AG10803 (cell line): Measurements from ENCODE around the gene OSCP1.

Experiments used
- DNase-seq: peaks from one replicate; pipeline ENCODE4 v3.0.0; 2010; ENCODE audit warnings: low read depth
- H3K4me3 ChIP-seq: 2 replicates; pipeline ENCODE4 v1.5.1; 2011; ENCODE audit warnings: mild to moderate bottlenecking, low read length, control low read depth
- CTCF ChIP-seq: conservative IDR thresholded peaks from 2 replicates; pipeline ENCODE4 v1.5.1; 2011; ENCODE audit warnings: mild to moderate bottlenecking, low read length, control low read depth, inconsistent platforms

The OSCP1 gene

GRCh38 chr1:36417931-36418330 lies 32.3 kb downstream of the OSCP1 start:
- DNase-seq: no peak
- TF ChIP-seq CTCF: no peak
- H3K4me3 ChIP-seq: no peak overlapping the region

GRCh38 chr1:36415661-36416326 lies 34.5 kb downstream of the OSCP1 start:
- TF ChIP-seq CTCF: no peak
- H3K4me3 ChIP-seq: no peak overlapping the region
- DNase-seq: no peak

GRCh38 chr1:36414384-36414783 lies 35.9 kb downstream of the OSCP1 start:
- no peak for DNase-seq
- H3K4me3 ChIP-seq: no peak overlapping the region
- no peak for TF ChIP-seq CTCF

GRCh38 chr1:36411674-36412648 lies 38.3 kb downstream of the OSCP1 start:
- H3K4me3 ChIP-seq: no peak overlapping the region
- DNase-seq: peak; percentile 8
- TF ChIP-seq CTCF: no peak

GRCh38 chr1:36408479-36408878 lies 41.8 kb downstream of the OSCP1 start:
- peak; percentile 60 for DNase-seq
- no peak for TF ChIP-seq CTCF
- H3K4me3 ChIP-seq: no peak overlapping the region

GRCh38 chr1:36406440-36406839 lies 43.8 kb downstream of the OSCP1 start:
- no peak for TF ChIP-seq CTCF
- no peak for DNase-seq
- H3K4me3 ChIP-seq: no peak overlapping the region
